GM12878 (cell line): ENCODE measurements around the gene RBPJ. TPM values are rescaled to one million over a fixed set of nuclear protein-coding genes. Genes with fewer than 3 reads are reported as not detected.

ENCODE experiments used
- ATAC-seq: fragments of 200-7000 bp; cut with Tn5 transposase; 3 replicates; pipeline ENCODE4 v1.9.1; 2020; ENCODE audit warnings: mild to moderate bottlenecking, moderate library complexity
- BruUV-seq: library from RNA; stranded (reverse); fragments of 400-500 nt; replicated peaks from 2 replicates; lab custom pipeline; 2021; lab: Mats Ljungman, UMichigan
- CTCF ChIA-PET: fragments of 300-600 bp; sonication (Branson Sonifier 250); formaldehyde crosslinking; extraction: SDS; loops from one replicate; lab custom pipeline; 2021; ENCODE audit warnings: inconsistent platforms; lab: Yijun Ruan, JAX
- POLR2A ChIA-PET: fragments of 350-600 bp; formaldehyde crosslinking; extraction: SDS; loops from one replicate; lab custom pipeline; 2021; ENCODE audit warnings: inconsistent platforms; lab: Charles Lee
- RAD21 ChIA-PET: fragments of 300-600 bp; sonication (Branson Sonifier 250); formaldehyde crosslinking; loops from one replicate; lab custom pipeline; 2023; ENCODE audit warnings: antibody characterized with exemption; ENCODE audit not compliant: unreplicated experiment; lab: Charles Lee
- SMC1A ChIA-PET: fragments of 300-600 bp; sonication (Branson Sonifier 250); formaldehyde crosslinking; loops from one replicate; lab custom pipeline; 2023; ENCODE audit not compliant: unreplicated experiment, uncharacterized antibody; lab: Charles Lee
- DNase-seq: peaks from one replicate; pipeline ENCODE4 v3.0.0-alpha.2; 2011; ENCODE audit warnings: low read depth, low spot score
- FAIRE-seq: peaks from 3 replicates; lab custom pipeline; 2011; peaks lifted over from hg19 to GRCh38; lab: Jason Lieb, UNC
- H2AFZ ChIP-seq: 2 replicates; pipeline ENCODE4 v1.6.0; 2011; ENCODE audit warnings: low read depth, low read length, control low read depth; ENCODE audit not compliant: control insufficient read depth
- H3K27ac ChIP-seq: 2 replicates; pipeline ENCODE4 v1.5.1; 2011; ENCODE audit warnings: control low read depth; ENCODE audit not compliant: control insufficient read depth, insufficient read depth
- H3K27me3 ChIP-seq, 2 experiments: replicated peaks in 1 of 2; 2 replicates each; pipeline versions ENCODE4 v1.6.0 to v1.6.1; 2011; ENCODE audit warnings: low read length in 1 of 2; ENCODE audit not compliant: control insufficient read depth in 2 of 2, insufficient read depth in 2 of 2
- H3K36me3 ChIP-seq, 2 experiments: 2 replicates each; pipeline ENCODE4 v1.5.1; 2011; ENCODE audit warnings: low read length in 1 of 2; ENCODE audit not compliant: control insufficient read depth in 2 of 2, insufficient read depth in 2 of 2
- H3K4me1 ChIP-seq: 2 replicates; pipeline ENCODE4 v1.6.1; 2011; ENCODE audit warnings: mild to moderate bottlenecking, low read length, moderate library complexity, mixed read lengths; ENCODE audit not compliant: control insufficient read depth, insufficient read depth
- H3K4me2 ChIP-seq: 2 replicates; pipeline ENCODE4 v1.6.0; 2011; ENCODE audit warnings: control low read depth; ENCODE audit not compliant: control insufficient read depth, insufficient read depth
- H3K4me3 ChIP-seq: fragments of 200-600 bp; sonication (generic); 2 replicates; pipeline ENCODE4 v1.5.1; 2016
- H3K79me2 ChIP-seq: 2 replicates; pipeline ENCODE4 v1.6.0; 2011; ENCODE audit warnings: low read length; ENCODE audit not compliant: control insufficient read depth, insufficient read depth
- H3K9ac ChIP-seq: 2 replicates; pipeline ENCODE4 v1.8.0; 2011; ENCODE audit warnings: low read length, control low read depth, mixed read lengths; ENCODE audit not compliant: control insufficient read depth, insufficient read depth
- H3K9me3 ChIP-seq: replicated peaks from 3 replicates; pipeline ENCODE4 v1.5.1; 2011; ENCODE audit warnings: mild to moderate bottlenecking, low read length; ENCODE audit not compliant: control insufficient read depth, insufficient read depth
- H4K20me1 ChIP-seq: 2 replicates; pipeline ENCODE4 v1.6.0; 2011; ENCODE audit not compliant: control insufficient read depth, insufficient read depth
- CHD2 ChIP-seq: IDR thresholded peaks from 2 replicates; pipeline ENCODE4 v1.6.1; 2011; ENCODE audit warnings: low read depth, low read length, improper control_type of control experiment, borderline replicate concordance
- CHD4 ChIP-seq: fragments of 200-600 bp; sonication (generic); IDR thresholded peaks from 2 replicates; pipeline ENCODE4 v1.6.1; 2016; ENCODE audit warnings: mild to moderate bottlenecking
- EGR1 ChIP-seq, 2 experiments: IDR thresholded peaks; 1 replicate in 1 of 2; 2 replicates in 1 of 2; pipeline ENCODE4 v1.6.1; 2011 to 2012; ENCODE audit warnings: low read depth in 2 of 2, low read length in 2 of 2, borderline replicate concordance in 1 of 2, mild to moderate bottlenecking in 1 of 2, moderate library complexity in 1 of 2
- HCFC1 ChIP-seq: fragments of 150-350 bp; IDR thresholded peaks from 2 replicates; pipeline ENCODE4 v1.6.1; 2014; ENCODE audit warnings: low read length
- HDAC2 ChIP-seq: fragments of 200-600 bp; sonication (generic); IDR thresholded peaks from 2 replicates; pipeline ENCODE4 v1.6.1; 2017
- KAT2A ChIP-seq: conservative IDR thresholded peaks from 2 replicates; pipeline ENCODE4 v1.6.1; 2011; ENCODE audit warnings: low read depth, low read length; ENCODE audit not compliant: control insufficient read depth
- MTA3 ChIP-seq: IDR thresholded peaks from 2 replicates; pipeline ENCODE4 v1.6.1; 2012; ENCODE audit warnings: low read length, inconsistent platforms, borderline replicate concordance
- PAX5 ChIP-seq: IDR thresholded peaks from 2 replicates; pipeline ENCODE4 v1.6.1; 2011; ENCODE audit warnings: low read depth, low read length, borderline replicate concordance
- POLR2AphosphoS5 ChIP-seq: IDR thresholded peaks from 2 replicates; pipeline ENCODE4 v1.6.1; 2011; ENCODE audit warnings: mild to moderate bottlenecking, low read length, inconsistent platforms
- POU2F2 ChIP-seq: IDR thresholded peaks from 3 replicates; pipeline ENCODE4 v1.6.1; 2011; ENCODE audit warnings: low read depth, mild to moderate bottlenecking, low read length, borderline replicate concordance
- RB1 ChIP-seq: fragments of 450-650 bp; formaldehyde crosslinking; IDR thresholded peaks from 2 replicates; pipeline ENCODE4 v1.6.1; 2017; ENCODE audit warnings: mild to moderate bottlenecking, borderline replicate concordance
- RELA ChIP-seq: fragments of 450-650 bp; IDR thresholded peaks from 2 replicates; pipeline ENCODE4 v1.8.0; 2014; ENCODE audit warnings: borderline replicate concordance; ENCODE audit not compliant: partially characterized antibody
- SIX5 ChIP-seq: IDR thresholded peaks from 2 replicates; pipeline ENCODE4 v1.6.1; 2011; ENCODE audit warnings: mild to moderate bottlenecking, low read depth, low read length, moderate library complexity; ENCODE audit not compliant: severe bottlenecking
- SREBF1 ChIP-seq: IDR thresholded peaks from 2 replicates; pipeline ENCODE4 v1.6.1; 2012; ENCODE audit warnings: mild to moderate bottlenecking, low read length
- ZZZ3 ChIP-seq: IDR thresholded peaks from 2 replicates; pipeline ENCODE4 v1.6.1; 2011; ENCODE audit warnings: low read depth; ENCODE audit not compliant: control insufficient read depth, insufficient read length
- WGBS: methylation state at CpG from one replicate; pipeline ENCODE4 v1.1.6; 2016; ENCODE audit warnings: low lambda C conversion rate; ENCODE audit not compliant: insufficient replicate concordance, insufficient coverage; ENCODE audit errors: missing lambda C conversion rate; 5-methylcytosine and 5-hydroxymethylcytosine counted together
- in situ Hi-C: fragments of 300-500 bp; cut with MboI; formaldehyde crosslinking; loops from 9 replicates; pipeline ENCODE4 v1.14.3; 2018; ENCODE audit warnings: mixed read lengths
- intact Hi-C: fragments of 100-400 bp; cut with micrococcal nuclease; formaldehyde crosslinking; loops from one replicate; pipeline ENCODE4 v1.14.2; 2022; ENCODE audit not compliant: unreplicated experiment
- polyA plus RNA-seq, 11 experiments: library from polyadenylated mRNA; depleted of rRNA in 4 of 11; unstranded in 6 of 11; stranded (reverse) in 5 of 11; fragments of >200 nt; fragmentation: Nextera tagmentation in 4 of 11; fragmentation: Illumina TruSeq in 1 of 11; extraction: Ambion mirVana in 4 of 11; extraction: Trizol in 1 of 11; gene quantifications; 1 replicate in 1 of 11; 2 replicates in 10 of 11; pipeline versions ENCODE4 v1.2.1 to v1.2.3, GENCODE V29; 2011 to 2016; ENCODE audit warnings: inconsistent platforms in 2 of 11, missing spikeins in 2 of 11, low read depth in 1 of 11
- total RNA-seq, 4 experiments: library from RNA; depleted of rRNA in 3 of 4; stranded (reverse); fragments of >200 nt in 3 of 4; fragmentation: Illumina TruSeq in 1 of 4; extraction: Trizol in 1 of 4; gene quantifications; 2 replicates each; pipeline versions ENCODE4 v1.2.1 to v1.2.3, GENCODE V29; 2013 to 2021
- TF ChIP-seq, protein P1 (sequence below): IDR thresholded peaks from 2 replicates; pipeline ENCODE4 v1.6.1; 2011; ENCODE audit warnings: mild to moderate bottlenecking, low read depth, low read length, moderate library complexity; ENCODE audit not compliant: insufficient replicate concordance
- TF ChIP-seq, protein P2 (sequence below): fragments of 450-650 bp; IDR thresholded peaks from 2 replicates; pipeline ENCODE4 v1.6.1; 2018; ENCODE audit warnings: borderline replicate concordance, mild to moderate bottlenecking; ENCODE audit not compliant: partially characterized antibody
- TF ChIP-seq, protein P3 (sequence below): IDR thresholded peaks from 2 replicates; pipeline ENCODE4 v1.6.1; 2011; ENCODE audit warnings: low read depth, mild to moderate bottlenecking, low read length, moderate library complexity, borderline replicate concordance; ENCODE audit errors: extremely low read depth

Gene RBPJ
- total and polyA plus RNA-seq, 10 of the 15 experiments (the other 5 are each of a cell fraction or from before 2014, with no cell fraction given): 24.5 to 87.6 (median 41.6) TPM

DNA sequence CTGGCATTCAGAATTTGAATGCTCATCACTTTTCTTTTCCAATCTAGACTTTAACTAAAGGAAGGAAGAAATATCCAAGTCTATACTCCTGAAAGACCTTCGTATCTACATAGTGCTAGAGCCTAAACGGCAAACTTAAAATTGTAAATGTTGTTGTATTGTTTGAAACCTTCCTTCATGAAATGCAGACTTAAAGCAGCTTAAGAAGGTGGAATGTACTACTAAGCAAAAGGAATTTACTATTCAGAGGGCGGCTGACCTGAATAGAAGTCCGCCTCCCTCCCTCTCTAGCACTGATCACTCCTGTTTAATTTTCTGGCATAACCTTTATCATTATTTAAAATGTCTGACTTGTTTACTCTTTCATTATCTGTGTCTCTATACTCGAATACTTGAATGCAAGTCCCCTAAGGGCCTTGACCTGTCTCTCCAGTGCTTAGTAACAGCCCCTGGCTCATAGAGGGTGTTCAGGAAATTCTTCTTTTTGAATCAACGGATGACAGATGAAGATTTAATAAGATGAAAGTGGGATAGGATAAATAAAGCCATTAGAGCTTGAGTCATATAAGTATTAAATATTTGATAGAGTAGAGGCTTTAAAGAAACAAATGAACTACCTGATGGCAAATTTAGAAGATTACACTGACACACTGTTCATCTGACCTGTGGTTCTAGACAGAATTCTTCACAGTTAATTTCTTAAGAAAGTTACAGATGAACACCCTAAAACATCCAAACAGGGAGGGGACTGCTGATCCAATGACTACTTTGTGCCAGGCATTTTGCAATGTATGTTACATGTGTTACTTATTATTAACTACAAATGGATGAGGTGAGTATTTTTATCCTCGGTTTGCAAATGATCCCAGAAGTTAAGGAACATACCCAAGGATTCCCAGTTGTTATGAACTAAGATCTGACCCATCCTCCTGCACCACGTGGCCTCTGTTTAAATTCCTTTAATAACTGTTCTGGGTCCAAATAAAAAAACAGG is 20.2 kb upstream of the RBPJ start:
- whole genome bisulfite sequencing: 82% methylated on average over 8 of the region's 8 CpGs
- intact Hi-C loops: no loop called here
- H3K4me3 ChIP-seq: no peak overlapping the region
- H3K27me3 ChIP-seq: no peaks in the 10 kb centered on the region
- no peaks in the 10 kb centered on the region for H3K79me2 ChIP-seq
- H3K9ac ChIP-seq: no peak overlapping the region
- H2AFZ ChIP-seq: no peak overlapping the region
- ChIA-PET POLR2A (interaction anchor here (0.6 to 2.0 kb wide), 4 partner anchors 11 to 104 kb away, joined by 3 to 5 read pairs (median 4); no protein-coding TSS in a partner anchor), CTCF (interaction anchor here (1.2 kb wide), 1 partner anchor 313 kb away, joined by 3 read pairs; no protein-coding TSS in a partner anchor), SMC1A (interaction anchor here (1.5 to 1.8 kb wide), 2 partner anchors 9 to 82 kb away, joined by 3 to 6 read pairs; no protein-coding TSS in a partner anchor), RAD21 (interaction anchor here (0.5 to 1.6 kb wide), 3 partner anchors 10 to 850 kb away, joined by 3 to 4 read pairs (median 3); no protein-coding TSS in a partner anchor)
- no peak for TF ChIP-seq ZZZ3
- TF ChIP-seq HCFC1: no peak
- TF ChIP-seq, protein P1, sequence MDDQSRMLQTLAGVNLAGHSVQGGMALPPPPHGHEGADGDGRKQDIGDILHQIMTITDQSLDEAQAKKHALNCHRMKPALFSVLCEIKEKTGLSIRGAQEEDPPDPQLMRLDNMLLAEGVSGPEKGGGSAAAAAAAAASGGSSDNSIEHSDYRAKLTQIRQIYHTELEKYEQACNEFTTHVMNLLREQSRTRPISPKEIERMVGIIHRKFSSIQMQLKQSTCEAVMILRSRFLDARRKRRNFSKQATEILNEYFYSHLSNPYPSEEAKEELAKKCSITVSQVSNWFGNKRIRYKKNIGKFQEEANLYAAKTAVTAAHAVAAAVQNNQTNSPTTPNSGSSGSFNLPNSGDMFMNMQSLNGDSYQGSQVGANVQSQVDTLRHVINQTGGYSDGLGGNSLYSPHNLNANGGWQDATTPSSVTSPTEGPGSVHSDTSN: no peak
- no peak for TF ChIP-seq KAT2A
- TF ChIP-seq SIX5: no peak
- TF ChIP-seq POLR2AphosphoS5: no peak
- no peak for TF ChIP-seq HDAC2
- no peak for TF ChIP-seq CHD2
- TF ChIP-seq, protein P2, sequence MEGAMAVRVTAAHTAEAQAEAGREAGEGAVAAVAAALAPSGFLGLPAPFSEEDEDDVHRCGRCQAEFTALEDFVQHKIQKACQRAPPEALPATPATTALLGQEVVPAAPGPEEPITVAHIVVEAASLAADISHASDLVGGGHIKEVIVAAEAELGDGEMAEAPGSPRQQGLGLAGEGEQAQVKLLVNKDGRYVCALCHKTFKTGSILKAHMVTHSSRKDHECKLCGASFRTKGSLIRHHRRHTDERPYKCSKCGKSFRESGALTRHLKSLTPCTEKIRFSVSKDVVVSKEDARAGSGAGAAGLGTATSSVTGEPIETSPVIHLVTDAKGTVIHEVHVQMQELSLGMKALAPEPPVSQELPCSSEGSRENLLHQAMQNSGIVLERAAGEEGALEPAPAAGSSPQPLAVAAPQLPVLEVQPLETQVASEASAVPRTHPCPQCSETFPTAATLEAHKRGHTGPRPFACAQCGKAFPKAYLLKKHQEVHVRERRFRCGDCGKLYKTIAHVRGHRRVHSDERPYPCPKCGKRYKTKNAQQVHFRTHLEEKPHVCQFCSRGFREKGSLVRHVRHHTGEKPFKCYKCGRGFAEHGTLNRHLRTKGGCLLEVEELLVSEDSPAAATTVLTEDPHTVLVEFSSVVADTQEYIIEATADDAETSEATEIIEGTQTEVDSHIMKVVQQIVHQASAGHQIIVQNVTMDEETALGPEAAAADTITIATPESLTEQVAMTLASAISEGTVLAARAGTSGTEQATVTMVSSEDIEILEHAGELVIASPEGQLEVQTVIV: no peak
- no peak for TF ChIP-seq RELA
- TF ChIP-seq RB1: no peak
- TF ChIP-seq, protein P3, sequence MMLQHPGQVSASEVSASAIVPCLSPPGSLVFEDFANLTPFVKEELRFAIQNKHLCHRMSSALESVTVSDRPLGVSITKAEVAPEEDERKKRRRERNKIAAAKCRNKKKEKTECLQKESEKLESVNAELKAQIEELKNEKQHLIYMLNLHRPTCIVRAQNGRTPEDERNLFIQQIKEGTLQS: no peak
- TF ChIP-seq SREBF1: no peak
- no peak for TF ChIP-seq POU2F2
- TF ChIP-seq EGR1 (IDR thresholded peaks at IDR 0.05; ENCODE audit: borderline replicate concordance in 1 of 2, low read depth in 2 of 2, low read length in 2 of 2): no peak
- TF ChIP-seq PAX5: no peak
- no peak for TF ChIP-seq CHD4
- no peak for TF ChIP-seq MTA3
- DNase-seq (no peak), ATAC-seq (no peak), FAIRE-seq (no peak)
- H3K9me3 ChIP-seq: no peaks in the 10 kb centered on the region; the same call in 2 of the 3 replicates
- no TSS peak for BruUV-seq
- H4K20me1 ChIP-seq: no peaks in the 10 kb centered on the region
- in situ Hi-C loops: no loop called here
- H3K4me2 ChIP-seq: no peak overlapping the region
- H3K4me1 ChIP-seq: peaks cover 7% of the 10 kb centered on the region; the same call in 1 of the 2 replicates
- no peaks in the 10 kb centered on the region for H3K36me3 ChIP-seq
- no peak overlapping the region for H3K27ac ChIP-seq
